ENCODE results near the gene ERN1.

GRCh38 chr17:64158831-64159590 is 29.1 kb upstream of the ERN1 start:
- TF ChIP-seq CTCF (IDR thresholded peaks at IDR 0.05; ENCODE audit: borderline replicate concordance, extremely low read depth, low read length, poor library complexity, severe bottlenecking) (no peak), EZH2 (IDR thresholded peaks at IDR 0.05; ENCODE audit: borderline replicate concordance, low read depth, low read length, severe bottlenecking) (no peak)

Data from DND-41 (cell line).